ENCODE results near the gene VEGFC. TPM values are rescaled to one million over a fixed set of nuclear protein-coding genes. Genes with fewer than 3 reads are reported as not detected.

Gene VEGFC
- total RNA-seq, 2 donors from 2014 or later = not detected

DNA sequence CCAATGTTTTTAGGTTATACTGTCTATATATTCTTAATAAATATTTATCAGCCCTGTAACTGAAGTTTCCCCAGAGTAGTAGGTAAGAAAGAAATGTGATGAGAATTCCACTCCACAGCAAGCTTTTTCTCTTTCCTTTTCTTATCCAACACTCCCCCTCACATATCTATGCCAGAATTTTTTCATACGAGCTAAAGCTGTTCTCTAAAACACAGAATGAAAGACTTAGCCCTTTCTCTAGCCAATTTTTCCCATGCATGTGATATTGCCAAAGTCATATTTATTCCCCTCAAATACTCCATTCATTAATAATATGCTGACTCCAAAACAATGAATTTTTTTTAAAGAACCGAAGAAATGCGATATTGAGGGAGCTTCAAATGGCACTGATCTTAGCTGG, 32.3 kb downstream of the VEGFC start:
- H3K27ac Mint-ChIP-seq = no peak overlapping the region
- peaks cover 6% of the 10 kb centered on the region for H3K9me3 Mint-ChIP-seq
- no peaks in the 10 kb centered on the region for H3K27me3 Mint-ChIP-seq
- H3K4me3 Mint-ChIP-seq = no peak overlapping the region
- no peaks in the 10 kb centered on the region for H3K36me3 Mint-ChIP-seq (ENCODE audit: low read depth)
- no peaks in the 10 kb centered on the region for H3K4me1 Mint-ChIP-seq
- ATAC-seq (replicated peaks) = no peak

DNA sequence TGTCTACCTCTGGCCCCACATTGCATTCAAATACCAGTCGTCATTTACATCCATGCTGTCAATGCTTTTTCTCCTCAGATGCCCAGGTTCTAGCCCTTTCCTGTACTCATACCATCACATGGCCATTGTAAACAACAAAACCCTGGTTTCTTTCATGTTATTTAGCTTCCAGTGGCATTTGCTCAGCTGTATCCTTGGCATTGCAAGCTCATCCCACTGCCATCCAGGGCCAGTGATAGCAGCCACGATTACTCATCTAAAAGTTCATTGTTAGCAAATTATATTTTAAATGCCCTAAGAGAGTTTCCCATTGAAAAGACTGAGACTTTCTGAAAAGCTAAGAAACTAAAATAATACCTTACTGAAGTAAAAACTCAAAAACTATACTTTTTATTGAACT, 34.0 kb downstream of the VEGFC start:
- Mint-ChIP-seq H3K4me3 (no peak overlapping the region), H3K9me3 (peaks cover 7% of the 10 kb centered on the region), H3K36me3 (ENCODE audit: low read depth) (no peaks in the 10 kb centered on the region), H3K27me3 (no peaks in the 10 kb centered on the region), H3K27ac (no peak overlapping the region), H3K4me1 (no peaks in the 10 kb centered on the region)
- no peak for ATAC-seq (replicated peaks)

DNA sequence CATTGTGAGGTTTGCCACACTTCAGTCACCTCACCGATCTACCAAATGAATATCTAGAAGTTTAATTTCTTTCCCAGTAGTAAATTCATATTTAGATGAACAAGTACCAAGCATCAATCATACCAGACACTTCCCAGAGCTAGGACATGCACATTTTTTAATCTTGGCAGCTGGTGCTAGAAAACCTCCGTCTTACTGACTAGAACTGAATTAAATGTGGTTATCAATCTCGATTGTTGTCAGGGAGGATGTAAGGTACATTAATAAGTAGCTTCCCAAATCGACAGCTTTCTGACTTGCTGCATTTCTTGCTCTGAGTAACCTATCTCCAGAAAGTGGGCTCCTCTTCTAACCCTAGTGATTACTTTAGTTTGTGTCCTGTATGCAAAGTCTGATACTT, 34.4 kb downstream of the VEGFC start:
- no peak overlapping the region for H3K27ac Mint-ChIP-seq
- no peaks in the 10 kb centered on the region for H3K4me1 Mint-ChIP-seq
- no peaks in the 10 kb centered on the region for H3K27me3 Mint-ChIP-seq
- ATAC-seq (replicated peaks) = no peak
- no peak overlapping the region for H3K4me3 Mint-ChIP-seq
- H3K36me3 Mint-ChIP-seq (ENCODE audit: low read depth) = no peaks in the 10 kb centered on the region
- H3K9me3 Mint-ChIP-seq = peaks cover 7% of the 10 kb centered on the region

DNA sequence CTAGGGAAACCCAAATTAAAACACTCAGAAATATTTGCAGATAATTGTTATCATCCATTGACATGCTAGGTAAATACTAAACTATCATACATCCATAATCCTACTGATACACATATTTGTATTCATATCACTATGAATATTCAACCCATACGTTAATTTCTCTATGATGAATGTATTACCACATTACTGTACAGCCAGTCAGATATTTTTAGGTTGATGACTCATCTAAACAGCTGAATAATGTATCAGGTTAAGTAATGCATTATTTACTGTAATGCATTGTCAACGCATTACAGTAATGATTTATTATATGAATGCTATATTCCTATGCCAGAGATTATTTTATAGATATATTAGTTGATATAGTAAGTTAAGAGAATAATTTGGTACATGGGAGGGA, 37.1 kb downstream of the VEGFC start:
- Mint-ChIP-seq H3K4me1 (no peaks in the 10 kb centered on the region), H3K27ac (no peak overlapping the region), H3K4me3 (no peak overlapping the region), H3K36me3 (ENCODE audit: low read depth) (no peaks in the 10 kb centered on the region), H3K9me3 (peaks cover 7% of the 10 kb centered on the region), H3K27me3 (no peaks in the 10 kb centered on the region)
- ATAC-seq (replicated peaks) = no peak

DNA sequence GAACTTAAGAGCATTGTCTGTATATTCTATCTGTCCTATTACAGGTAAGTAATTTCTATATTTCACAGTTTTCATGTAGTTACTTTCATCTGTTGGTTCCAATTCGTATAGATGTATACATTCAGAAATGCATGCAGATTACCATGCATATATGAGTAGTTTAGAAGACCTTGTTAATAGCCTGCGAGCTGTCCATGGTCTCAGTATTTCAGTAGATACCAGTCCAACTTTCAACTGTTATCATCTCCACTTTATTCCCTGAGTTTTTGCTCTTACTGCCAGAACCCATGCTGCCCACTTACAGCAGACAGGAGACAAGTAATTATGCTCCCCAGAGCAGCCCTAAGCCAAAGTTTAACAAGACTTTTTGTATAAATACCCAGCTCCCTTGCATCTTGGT, 37.7 kb downstream of the VEGFC start:
- Mint-ChIP-seq H3K9me3 (peaks cover 7% of the 10 kb centered on the region), H3K27ac (no peak overlapping the region), H3K4me1 (no peaks in the 10 kb centered on the region), H3K36me3 (ENCODE audit: low read depth) (no peaks in the 10 kb centered on the region), H3K27me3 (no peaks in the 10 kb centered on the region), H3K4me3 (no peak overlapping the region)
- ATAC-seq (replicated peaks) = no peak

DNA sequence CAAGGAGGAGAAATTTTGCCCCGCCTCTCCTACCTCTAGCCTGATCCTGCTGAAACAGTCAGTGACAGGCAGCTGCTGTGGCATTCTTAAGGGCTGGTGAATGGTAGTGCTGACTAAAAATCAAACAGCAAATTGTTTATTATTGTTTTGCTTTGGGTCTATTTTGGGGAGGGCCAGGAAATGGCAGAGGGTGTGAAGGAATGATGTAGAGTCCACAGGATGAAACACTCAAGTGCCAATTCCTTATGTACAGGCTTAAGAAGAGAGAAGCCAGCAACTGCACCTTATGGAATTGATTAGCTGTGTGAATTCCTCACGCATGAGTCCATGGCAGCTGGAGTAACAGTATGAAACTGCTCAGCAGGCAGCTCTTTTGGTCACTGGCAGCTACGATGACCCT, 39.7 kb downstream of the VEGFC start:
- Mint-ChIP-seq H3K36me3 (ENCODE audit: low read depth) (no peaks in the 10 kb centered on the region), H3K4me1 (no peaks in the 10 kb centered on the region), H3K27ac (no peak overlapping the region), H3K27me3 (no peaks in the 10 kb centered on the region), H3K9me3 (peaks cover 3% of the 10 kb centered on the region), H3K4me3 (no peak overlapping the region)
- no peak for ATAC-seq (replicated peaks)

DNA sequence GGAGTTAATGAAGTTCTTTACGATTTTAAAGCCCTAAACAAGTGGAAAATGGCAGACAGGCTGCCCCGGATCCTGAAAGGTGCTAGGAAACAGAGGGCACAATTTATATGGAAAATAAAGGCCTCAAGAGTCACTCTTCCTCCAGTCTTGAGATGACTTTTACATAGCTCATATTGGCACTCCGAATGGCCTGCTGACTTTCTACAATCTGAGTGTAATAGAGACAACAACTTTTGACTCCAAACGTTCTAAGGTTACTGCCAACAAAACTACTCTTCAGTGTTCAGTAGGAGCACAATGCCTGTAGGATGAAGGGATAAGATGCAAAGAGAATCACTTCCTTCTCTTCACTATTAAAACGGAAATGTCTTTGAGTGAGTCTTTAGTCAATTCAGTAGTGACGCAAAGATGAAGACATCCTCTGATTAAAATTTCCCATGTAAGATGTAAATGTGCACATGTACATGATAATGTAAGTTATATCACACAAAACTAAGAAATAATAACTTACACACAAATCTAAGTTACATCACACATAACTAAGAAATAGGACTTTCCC, 40.5 kb downstream of the VEGFC start:
- H3K9me3 Mint-ChIP-seq = peaks cover 3% of the 10 kb centered on the region
- H3K36me3 Mint-ChIP-seq (ENCODE audit: low read depth) = no peaks in the 10 kb centered on the region
- H3K4me3 Mint-ChIP-seq = no peak overlapping the region
- no peaks in the 10 kb centered on the region for H3K4me1 Mint-ChIP-seq
- no peaks in the 10 kb centered on the region for H3K27me3 Mint-ChIP-seq
- ATAC-seq (replicated peaks) = no peak
- H3K27ac Mint-ChIP-seq = no peak overlapping the region

DNA sequence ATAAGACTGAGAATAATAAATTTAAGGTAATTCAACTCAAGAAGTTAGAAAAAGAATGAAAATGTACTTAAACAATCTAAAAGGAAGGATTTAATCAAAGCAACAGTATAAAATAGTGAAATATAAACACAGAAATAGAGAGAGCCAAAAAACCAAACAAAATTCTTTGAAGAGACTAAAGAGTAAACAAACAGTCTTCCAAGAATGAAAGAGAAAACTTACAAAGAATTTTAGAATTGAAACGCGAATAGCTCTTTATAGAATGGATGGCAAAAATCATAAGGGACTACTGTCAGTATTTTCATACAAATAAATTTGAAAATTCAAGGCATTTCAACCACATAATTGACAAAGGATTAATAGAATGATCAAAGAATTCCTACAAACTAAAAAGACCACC, 41.7 kb downstream of the VEGFC start:
- no peak overlapping the region for H3K4me3 Mint-ChIP-seq
- H3K36me3 Mint-ChIP-seq (ENCODE audit: low read depth) = no peaks in the 10 kb centered on the region
- no peaks in the 10 kb centered on the region for H3K4me1 Mint-ChIP-seq
- no peak overlapping the region for H3K27ac Mint-ChIP-seq
- peaks cover 3% of the 10 kb centered on the region for H3K9me3 Mint-ChIP-seq
- H3K27me3 Mint-ChIP-seq = no peaks in the 10 kb centered on the region
- no peak for ATAC-seq (replicated peaks)

DNA sequence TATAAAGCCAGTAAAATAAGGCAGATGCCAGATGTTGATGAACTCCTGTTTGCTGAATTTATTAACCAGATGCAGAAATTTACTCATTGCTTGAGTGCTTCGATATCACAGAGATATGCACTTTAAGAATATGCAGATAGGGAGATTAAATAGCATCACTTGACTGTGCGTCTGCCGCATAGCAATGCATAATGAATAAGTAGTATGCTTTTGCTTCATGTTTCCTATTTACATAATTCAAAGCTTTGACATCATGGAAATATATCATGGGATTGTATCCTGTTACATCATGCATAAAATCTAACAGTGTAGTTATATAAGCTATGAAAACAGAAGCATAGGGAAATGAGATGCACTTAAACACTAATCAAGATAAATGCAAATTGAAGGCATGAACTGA, 45.9 kb downstream of the VEGFC start:
- H3K4me1 Mint-ChIP-seq = no peaks in the 10 kb centered on the region
- H3K36me3 Mint-ChIP-seq (ENCODE audit: low read depth) = no peaks in the 10 kb centered on the region
- no peak for ATAC-seq (replicated peaks)

DNA sequence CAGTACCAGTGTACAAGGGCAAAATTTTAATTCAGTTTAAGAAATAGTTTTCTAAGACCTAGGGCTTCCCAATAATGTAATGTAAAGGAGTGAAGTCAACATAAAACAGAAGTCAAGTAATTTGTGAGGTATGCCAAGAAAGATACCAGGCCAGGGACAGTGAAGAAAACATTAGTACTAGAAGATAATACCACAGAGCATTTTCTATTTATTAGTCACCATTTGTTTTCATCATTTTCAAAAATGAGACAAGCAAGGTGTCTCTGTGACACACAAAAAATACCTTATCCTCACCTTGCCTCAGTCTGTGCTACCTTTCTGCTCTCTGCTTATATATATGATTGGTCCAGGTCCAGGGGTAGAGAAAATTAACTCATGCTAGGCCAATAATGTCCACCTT, 46.8 kb downstream of the VEGFC start:
- no peak overlapping the region for H3K4me3 Mint-ChIP-seq
- H3K36me3 Mint-ChIP-seq (ENCODE audit: low read depth) = no peaks in the 10 kb centered on the region
- no peak overlapping the region for H3K27ac Mint-ChIP-seq
- H3K4me1 Mint-ChIP-seq = no peaks in the 10 kb centered on the region
- no peaks in the 10 kb centered on the region for H3K27me3 Mint-ChIP-seq
- no peak for ATAC-seq (replicated peaks)
- no peaks in the 10 kb centered on the region for H3K9me3 Mint-ChIP-seq

More for the DNA sequence above, 45.9 kb downstream of the VEGFC start:
- Mint-ChIP-seq H3K4me3 (no peak overlapping the region), H3K27me3 (no peaks in the 10 kb centered on the region), H3K9me3 (no peaks in the 10 kb centered on the region), H3K27ac (no peak overlapping the region)

DNA sequence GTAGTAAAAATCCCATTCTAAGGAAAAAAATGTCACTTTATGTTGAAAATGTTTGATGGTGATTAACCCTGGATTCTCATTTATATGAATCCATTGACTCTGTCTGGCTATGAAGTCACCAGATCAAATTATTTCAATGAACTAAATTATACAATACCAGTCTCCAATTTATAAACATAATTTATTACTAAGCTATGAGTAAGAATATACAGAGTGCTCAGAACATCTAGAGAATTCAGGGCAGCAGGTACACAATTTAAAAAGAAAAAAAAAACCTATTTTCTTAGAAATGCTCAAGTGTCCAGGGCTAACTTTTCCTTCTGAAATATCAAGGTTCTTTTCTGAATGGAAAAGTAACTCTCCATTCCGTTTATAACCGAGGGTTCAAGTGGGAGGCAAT, 48.6 kb downstream of the VEGFC start:
- peaks cover 6% of the 10 kb centered on the region for H3K9me3 Mint-ChIP-seq
- no peak for ATAC-seq (replicated peaks)
- H3K27me3 Mint-ChIP-seq = no peaks in the 10 kb centered on the region
- no peaks in the 10 kb centered on the region for H3K36me3 Mint-ChIP-seq (ENCODE audit: low read depth)
- H3K4me3 Mint-ChIP-seq = no peak overlapping the region
- no peak overlapping the region for H3K27ac Mint-ChIP-seq
- H3K4me1 Mint-ChIP-seq = no peaks in the 10 kb centered on the region

DNA sequence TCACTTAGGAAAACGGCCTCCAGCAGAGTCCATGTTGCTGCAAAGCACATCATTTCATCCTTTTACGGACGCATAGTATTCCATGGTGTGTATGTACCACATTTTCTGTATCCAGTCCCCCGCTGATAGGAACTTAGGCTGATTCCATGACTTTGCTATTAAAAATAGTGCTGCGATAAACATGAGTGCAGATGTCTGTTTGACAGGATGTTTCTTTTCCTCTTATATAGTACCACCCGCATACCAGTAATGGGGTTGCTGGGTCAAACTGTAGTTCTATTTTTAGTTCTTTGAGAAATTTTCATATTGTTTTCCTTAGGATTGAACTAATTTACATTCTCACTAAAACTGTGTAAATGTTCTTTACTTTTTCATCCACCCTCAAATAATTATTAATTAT, 50.5 kb downstream of the VEGFC start:
- H3K4me3 Mint-ChIP-seq = no peak overlapping the region
- H3K36me3 Mint-ChIP-seq (ENCODE audit: low read depth) = no peaks in the 10 kb centered on the region
- no peaks in the 10 kb centered on the region for H3K27me3 Mint-ChIP-seq
- H3K4me1 Mint-ChIP-seq = no peaks in the 10 kb centered on the region
- H3K9me3 Mint-ChIP-seq = peaks cover 6% of the 10 kb centered on the region
- no peak for ATAC-seq (replicated peaks)
- no peak overlapping the region for H3K27ac Mint-ChIP-seq

DNA sequence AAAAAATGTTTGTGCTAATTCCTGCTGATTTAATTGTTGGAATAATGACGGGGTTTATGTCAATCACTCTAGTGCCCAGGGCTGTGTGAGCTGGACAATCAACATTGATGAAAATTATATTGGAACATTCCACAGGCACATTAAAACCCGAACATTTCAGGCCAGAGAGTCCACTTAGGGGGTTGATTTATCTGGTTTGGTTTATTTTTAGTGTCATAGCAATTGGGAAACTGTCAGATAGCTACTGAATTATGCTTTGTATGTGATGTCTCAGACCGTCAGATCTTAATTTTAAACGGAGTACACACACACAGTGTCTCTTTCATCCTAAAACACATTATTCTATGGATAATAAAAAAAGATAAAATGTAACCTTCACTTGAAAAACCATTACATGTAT, 51.5 kb downstream of the VEGFC start:
- H3K27me3 Mint-ChIP-seq = no peaks in the 10 kb centered on the region
- H3K27ac Mint-ChIP-seq = no peak overlapping the region
- H3K36me3 Mint-ChIP-seq (ENCODE audit: low read depth) = no peaks in the 10 kb centered on the region
- no peaks in the 10 kb centered on the region for H3K4me1 Mint-ChIP-seq
- ATAC-seq (replicated peaks) = no peak
- peaks cover 6% of the 10 kb centered on the region for H3K9me3 Mint-ChIP-seq
- no peak overlapping the region for H3K4me3 Mint-ChIP-seq

DNA sequence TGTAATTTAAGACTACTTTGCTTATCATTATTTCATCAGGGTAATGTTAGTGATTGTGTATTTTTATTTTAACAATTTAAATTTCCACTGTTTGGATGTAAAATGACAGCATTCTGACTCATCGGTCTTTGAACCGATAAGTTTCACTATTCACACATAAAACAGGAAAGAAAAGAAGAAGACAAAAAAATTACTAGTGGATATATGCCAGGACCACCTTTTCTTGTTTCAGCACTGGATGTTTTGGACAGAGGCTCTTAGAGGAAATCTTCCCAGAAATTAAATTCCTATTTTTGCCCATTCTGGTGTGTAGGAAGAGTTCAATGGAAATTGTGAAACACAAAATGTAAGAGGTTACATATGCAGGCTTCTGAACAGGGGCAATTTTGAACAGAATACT, 57.4 kb downstream of the VEGFC start:
- H3K27ac Mint-ChIP-seq = no peak overlapping the region
- no peaks in the 10 kb centered on the region for H3K4me1 Mint-ChIP-seq
- no peak overlapping the region for H3K4me3 Mint-ChIP-seq
- peaks cover 6% of the 10 kb centered on the region for H3K9me3 Mint-ChIP-seq
- no peaks in the 10 kb centered on the region for H3K36me3 Mint-ChIP-seq (ENCODE audit: low read depth)
- no peaks in the 10 kb centered on the region for H3K27me3 Mint-ChIP-seq
- ATAC-seq (replicated peaks) = no peak

DNA sequence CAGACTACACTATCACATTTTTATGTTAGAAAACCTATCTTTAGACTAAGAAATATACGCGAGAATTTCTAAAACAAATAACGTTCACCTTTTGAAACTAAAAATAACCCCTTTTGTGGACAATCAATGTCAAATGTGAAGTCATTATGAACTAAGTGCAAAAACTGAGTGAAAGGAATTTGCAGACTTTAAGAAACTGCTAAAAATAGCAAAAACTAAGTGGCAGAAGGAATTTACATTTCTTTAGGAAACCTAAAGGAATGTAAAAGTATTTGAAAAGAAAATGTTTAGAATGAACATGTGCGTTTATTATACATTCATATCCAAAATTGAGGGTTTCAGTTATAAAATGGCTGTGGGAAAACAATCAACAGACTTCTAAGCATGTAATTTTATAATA, 58.3 kb downstream of the VEGFC start:
- Mint-ChIP-seq H3K27ac (no peak overlapping the region), H3K27me3 (no peaks in the 10 kb centered on the region), H3K4me3 (no peak overlapping the region), H3K9me3 (peaks cover 4% of the 10 kb centered on the region), H3K36me3 (ENCODE audit: low read depth) (no peaks in the 10 kb centered on the region), H3K4me1 (no peaks in the 10 kb centered on the region)
- no peak for ATAC-seq (replicated peaks)

DNA sequence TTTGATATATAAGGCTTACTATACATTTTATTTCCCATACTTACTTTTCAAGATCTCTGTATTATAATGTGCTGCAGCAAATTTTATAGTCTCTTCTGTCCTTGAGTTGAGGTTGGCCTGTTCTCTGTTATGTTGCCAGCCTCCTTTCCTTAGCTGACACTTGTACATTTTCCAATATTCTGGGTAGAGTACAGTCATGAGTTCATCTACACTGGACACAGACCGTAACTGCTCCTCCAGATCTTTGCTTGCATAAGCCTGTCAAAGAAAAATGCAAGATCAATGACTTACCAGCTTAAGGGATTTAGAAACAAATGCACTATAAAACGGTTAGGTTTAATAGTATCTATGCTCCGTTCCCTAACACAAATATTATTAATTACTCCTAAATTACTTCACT, 63.2 kb downstream of the VEGFC start:
- Mint-ChIP-seq H3K4me3 (no peak overlapping the region), H3K27ac (no peak overlapping the region), H3K4me1 (no peaks in the 10 kb centered on the region), H3K36me3 (ENCODE audit: low read depth) (no peaks in the 10 kb centered on the region), H3K27me3 (no peaks in the 10 kb centered on the region), H3K9me3 (no peaks in the 10 kb centered on the region)
- no peak for ATAC-seq (replicated peaks)

Measured in activated T-helper 17 cell treated with anti-CD3 and anti-CD28 coated beads, Interleukin-2, amount 50 U/mL, for 72 hours (primary cell).